NT2/D1 (cell line): ENCODE results near the gene CCDC47.
"Not testable (repeated sequence)": the region's sequence is repeated elsewhere in the genome, so short reads cannot be mapped to it uniquely, and the experiment has no call there.

Experiments used
- SUZ12 ChIP-seq: IDR thresholded peaks from 2 replicates; pipeline ENCODE4 v1.6.1; 2011; ENCODE audit not compliant: insufficient read length, insufficient read depth; ENCODE audit errors: extremely low read depth
- YY1 ChIP-seq: IDR thresholded peaks from 2 replicates; pipeline ENCODE4 v1.6.1; 2011; ENCODE audit not compliant: insufficient read length, insufficient read depth
- ZNF274 ChIP-seq: IDR thresholded peaks from 2 replicates; pipeline ENCODE4 v1.6.1; 2011; ENCODE audit warnings: mild to moderate bottlenecking, low read depth, low read length

GRCh38 chr17:63720194-63720593, 53.2 kb downstream of the CCDC47 start:
- TF ChIP-seq ZNF274, YY1, SUZ12: not testable (repeated sequence)
